HepG2 (cell line): Measurements from ENCODE around the gene TMEM87B. TPM values are rescaled to one million over a fixed set of nuclear protein-coding genes. Genes with fewer than 3 reads are reported as not detected.

Source experiments
- CBX5 ChIP-seq: sonication (generic); formaldehyde crosslinking; IDR thresholded peaks from 2 replicates; pipeline ENCODE4 v1.4.0; 2020; ENCODE audit warnings: missing genetic modification reagents, borderline replicate concordance
- ETV6 ChIP-seq: sonication (generic); formaldehyde crosslinking; conservative IDR thresholded peaks from 2 replicates; pipeline ENCODE4 v1.4.0; 2020; ENCODE audit warnings: missing genetic modification reagents
- GPN1 ChIP-seq: sonication (generic); formaldehyde crosslinking; IDR thresholded peaks from 2 replicates; pipeline ENCODE4 v1.5.1; 2020; ENCODE audit warnings: missing genetic modification reagents, borderline replicate concordance
- IRX3 ChIP-seq: sonication (generic); formaldehyde crosslinking; IDR thresholded peaks from 2 replicates; pipeline ENCODE4 v1.8.1; 2023; ENCODE audit warnings: mild to moderate bottlenecking, low read depth, missing genetic modification reagents, borderline replicate concordance
- KDM6A ChIP-seq: IDR thresholded peaks from 2 replicates; pipeline ENCODE4 v1.6.1; 2016; ENCODE audit warnings: low read depth
- KMT2A ChIP-seq: sonication (generic); formaldehyde crosslinking; IDR thresholded peaks from 2 replicates; pipeline ENCODE4 v1.4.0; 2020; ENCODE audit warnings: missing genetic modification reagents
- MXI1 ChIP-seq: IDR thresholded peaks from 3 replicates; pipeline ENCODE4 v1.6.1; 2012; ENCODE audit warnings: low read depth, low read length, inconsistent platforms, borderline replicate concordance
- PTBP1 ChIP-seq: fragments of 200-400 bp; formaldehyde crosslinking; IDR thresholded peaks from 2 replicates; pipeline ENCODE4 v1.6.1; 2018; ENCODE audit warnings: low read length, low read depth; ENCODE audit not compliant: poor library complexity, severe bottlenecking
- SP140L ChIP-seq: sonication (generic); formaldehyde crosslinking; IDR thresholded peaks from 2 replicates; pipeline ENCODE4 v1.4.0; 2020; ENCODE audit warnings: missing genetic modification reagents, borderline replicate concordance
- ZBTB21 ChIP-seq: sonication (generic); formaldehyde crosslinking; IDR thresholded peaks from 2 replicates; pipeline ENCODE4 v1.4.0; 2020; ENCODE audit warnings: missing genetic modification reagents
- ZNF10 ChIP-seq: sonication (generic); formaldehyde crosslinking; IDR thresholded peaks from 2 replicates; pipeline ENCODE4 v1.4.0; 2020; ENCODE audit warnings: mild to moderate bottlenecking, low read depth, missing genetic modification reagents, borderline replicate concordance
- ZNF207 ChIP-seq: fragments of 450-650 bp; IDR thresholded peaks from 2 replicates; pipeline ENCODE4 v1.6.1; 2016; ENCODE audit warnings: antibody characterized with exemption, borderline replicate concordance
- ZNF224 ChIP-seq: sonication (generic); formaldehyde crosslinking; IDR thresholded peaks from 2 replicates; pipeline ENCODE4 v1.5.0; 2020; ENCODE audit warnings: mild to moderate bottlenecking, missing genetic modification reagents
- ZNF343 ChIP-seq: sonication (generic); formaldehyde crosslinking; IDR thresholded peaks from 2 replicates; pipeline ENCODE4 v1.4.0; 2020; ENCODE audit warnings: mild to moderate bottlenecking, missing genetic modification reagents
- ZNF550 ChIP-seq: sonication (generic); formaldehyde crosslinking; IDR thresholded peaks from 2 replicates; pipeline ENCODE4 v1.4.0; 2020; ENCODE audit warnings: mild to moderate bottlenecking, missing genetic modification reagents, borderline replicate concordance
- ZNF558 ChIP-seq: sonication (generic); formaldehyde crosslinking; IDR thresholded peaks from 2 replicates; pipeline ENCODE4 v1.9.0; 2022; ENCODE audit warnings: mild to moderate bottlenecking, missing genetic modification reagents, borderline replicate concordance
- ZNF563 ChIP-seq: sonication (generic); formaldehyde crosslinking; IDR thresholded peaks from 2 replicates; pipeline ENCODE4 v1.8.0; 2022; ENCODE audit warnings: mild to moderate bottlenecking, moderate library complexity, missing genetic modification reagents
- polyA plus RNA-seq, 8 experiments: library from polyadenylated mRNA; depleted of rRNA in 3 of 8; stranded (reverse) in 7 of 8; unstranded in 1 of 8; fragments of >200 nt; fragmentation: Illumina TruSeq in 4 of 8; extraction: Trizol in 4 of 8; gene quantifications; 2 replicates each; pipeline versions ENCODE4 v1.2.1 to v1.2.3, GENCODE V29; 2011 to 2016; ENCODE audit warnings: low read depth in 4 of 8, missing spikeins in 1 of 8, mixed read lengths in 1 of 8; ENCODE audit not compliant: insufficient read depth in 1 of 8
- total RNA-seq, 5 experiments: library from RNA; depleted of rRNA; stranded (reverse); fragments of >200 nt; fragmentation: Illumina TruSeq; extraction: Trizol; gene quantifications; 2 replicates each; pipeline ENCODE4 v1.2.3, GENCODE V29; 2016; ENCODE audit warnings: low read depth in 1 of 5
- TF ChIP-seq, protein P1 (sequence below): sonication (generic); formaldehyde crosslinking; conservative IDR thresholded peaks from 2 replicates; pipeline ENCODE4 v1.4.0; 2020; ENCODE audit warnings: missing genetic modification reagents
- TF ChIP-seq, protein P2 (sequence below): sonication (generic); formaldehyde crosslinking; IDR thresholded peaks from 2 replicates; pipeline ENCODE4 v1.4.0; 2020; ENCODE audit warnings: missing genetic modification reagents
- TF ChIP-seq, protein P3 (sequence below): sonication (generic); formaldehyde crosslinking; IDR thresholded peaks from one replicate; pipeline ENCODE4 v1.5.1; 2020; ENCODE audit warnings: mild to moderate bottlenecking, missing genetic modification reagents; ENCODE audit errors: not compliant biosample characterization

Gene TMEM87B
- total and polyA plus RNA-seq, 2 of the 13 experiments (the other 11 are each of a cell fraction or from before 2014, with no cell fraction given), result 15.1 to 16.2 TPM

DNA sequence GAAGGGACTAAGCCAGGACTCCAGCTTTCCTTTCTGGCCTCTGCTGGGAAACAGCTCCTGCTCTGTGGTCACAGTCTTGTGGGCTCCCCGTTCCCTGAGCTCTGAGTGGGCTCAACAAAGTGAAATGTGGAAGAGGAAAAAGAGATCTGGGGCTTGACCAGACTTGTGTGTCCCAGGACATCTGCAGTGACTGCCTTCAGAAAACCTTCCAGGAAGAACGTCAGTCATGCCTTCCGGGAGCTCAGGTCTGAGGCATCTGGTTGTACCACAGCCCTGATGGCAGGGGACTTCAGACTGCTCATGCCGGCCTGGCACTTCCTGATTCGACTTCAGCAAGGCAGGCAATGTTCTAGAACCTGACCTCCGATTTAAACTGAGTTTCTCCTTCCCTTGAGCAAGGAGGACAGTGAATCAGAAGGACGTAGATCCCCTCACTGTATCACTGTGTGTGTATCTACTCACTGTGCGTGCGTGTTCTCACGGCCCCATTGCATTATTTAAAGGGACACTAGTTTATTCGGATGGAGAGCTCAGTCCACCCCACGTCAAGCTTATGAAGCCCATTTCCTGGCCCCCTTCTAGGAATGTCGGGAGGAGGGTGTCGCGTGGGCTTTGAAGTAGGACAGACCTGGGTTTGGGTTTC lies 82.6 kb downstream of the TMEM87B start (continued):
- TF ChIP-seq, protein P1, sequence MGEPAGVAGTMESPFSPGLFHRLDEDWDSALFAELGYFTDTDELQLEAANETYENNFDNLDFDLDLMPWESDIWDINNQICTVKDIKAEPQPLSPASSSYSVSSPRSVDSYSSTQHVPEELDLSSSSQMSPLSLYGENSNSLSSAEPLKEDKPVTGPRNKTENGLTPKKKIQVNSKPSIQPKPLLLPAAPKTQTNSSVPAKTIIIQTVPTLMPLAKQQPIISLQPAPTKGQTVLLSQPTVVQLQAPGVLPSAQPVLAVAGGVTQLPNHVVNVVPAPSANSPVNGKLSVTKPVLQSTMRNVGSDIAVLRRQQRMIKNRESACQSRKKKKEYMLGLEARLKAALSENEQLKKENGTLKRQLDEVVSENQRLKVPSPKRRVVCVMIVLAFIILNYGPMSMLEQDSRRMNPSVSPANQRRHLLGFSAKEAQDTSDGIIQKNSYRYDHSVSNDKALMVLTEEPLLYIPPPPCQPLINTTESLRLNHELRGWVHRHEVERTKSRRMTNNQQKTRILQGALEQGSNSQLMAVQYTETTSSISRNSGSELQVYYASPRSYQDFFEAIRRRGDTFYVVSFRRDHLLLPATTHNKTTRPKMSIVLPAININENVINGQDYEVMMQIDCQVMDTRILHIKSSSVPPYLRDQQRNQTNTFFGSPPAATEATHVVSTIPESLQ (CRISPR knock-in tag), result no peak
- TF ChIP-seq, protein P2, sequence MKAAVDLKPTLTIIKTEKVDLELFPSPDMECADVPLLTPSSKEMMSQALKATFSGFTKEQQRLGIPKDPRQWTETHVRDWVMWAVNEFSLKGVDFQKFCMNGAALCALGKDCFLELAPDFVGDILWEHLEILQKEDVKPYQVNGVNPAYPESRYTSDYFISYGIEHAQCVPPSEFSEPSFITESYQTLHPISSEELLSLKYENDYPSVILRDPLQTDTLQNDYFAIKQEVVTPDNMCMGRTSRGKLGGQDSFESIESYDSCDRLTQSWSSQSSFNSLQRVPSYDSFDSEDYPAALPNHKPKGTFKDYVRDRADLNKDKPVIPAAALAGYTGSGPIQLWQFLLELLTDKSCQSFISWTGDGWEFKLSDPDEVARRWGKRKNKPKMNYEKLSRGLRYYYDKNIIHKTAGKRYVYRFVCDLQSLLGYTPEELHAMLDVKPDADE (CRISPR knock-in tag), result no peak
- TF ChIP-seq IRX3 (CRISPR knock-in tag) (no peak), KMT2A (CRISPR knock-in tag) (no peak), ZNF550 (CRISPR knock-in tag) (no peak), ZNF343 (CRISPR knock-in tag) (no peak; the same call in 1 of the 2 replicates), ZNF10 (CRISPR knock-in tag) (no peak), PTBP1 (no peak), ZNF563 (CRISPR knock-in tag) (no peak), SP140L (CRISPR knock-in tag) (no peak), ZNF207 (no peak), MXI1 (no peak), ZNF224 (CRISPR knock-in tag) (no peak), GPN1 (CRISPR knock-in tag) (no peak), ZNF558 (CRISPR knock-in tag) (no peak), CBX5 (CRISPR knock-in tag) (no peak), KDM6A (no peak), ETV6 (CRISPR knock-in tag) (no peak), ZBTB21 (CRISPR knock-in tag) (no peak)
- TF ChIP-seq, protein P3, sequence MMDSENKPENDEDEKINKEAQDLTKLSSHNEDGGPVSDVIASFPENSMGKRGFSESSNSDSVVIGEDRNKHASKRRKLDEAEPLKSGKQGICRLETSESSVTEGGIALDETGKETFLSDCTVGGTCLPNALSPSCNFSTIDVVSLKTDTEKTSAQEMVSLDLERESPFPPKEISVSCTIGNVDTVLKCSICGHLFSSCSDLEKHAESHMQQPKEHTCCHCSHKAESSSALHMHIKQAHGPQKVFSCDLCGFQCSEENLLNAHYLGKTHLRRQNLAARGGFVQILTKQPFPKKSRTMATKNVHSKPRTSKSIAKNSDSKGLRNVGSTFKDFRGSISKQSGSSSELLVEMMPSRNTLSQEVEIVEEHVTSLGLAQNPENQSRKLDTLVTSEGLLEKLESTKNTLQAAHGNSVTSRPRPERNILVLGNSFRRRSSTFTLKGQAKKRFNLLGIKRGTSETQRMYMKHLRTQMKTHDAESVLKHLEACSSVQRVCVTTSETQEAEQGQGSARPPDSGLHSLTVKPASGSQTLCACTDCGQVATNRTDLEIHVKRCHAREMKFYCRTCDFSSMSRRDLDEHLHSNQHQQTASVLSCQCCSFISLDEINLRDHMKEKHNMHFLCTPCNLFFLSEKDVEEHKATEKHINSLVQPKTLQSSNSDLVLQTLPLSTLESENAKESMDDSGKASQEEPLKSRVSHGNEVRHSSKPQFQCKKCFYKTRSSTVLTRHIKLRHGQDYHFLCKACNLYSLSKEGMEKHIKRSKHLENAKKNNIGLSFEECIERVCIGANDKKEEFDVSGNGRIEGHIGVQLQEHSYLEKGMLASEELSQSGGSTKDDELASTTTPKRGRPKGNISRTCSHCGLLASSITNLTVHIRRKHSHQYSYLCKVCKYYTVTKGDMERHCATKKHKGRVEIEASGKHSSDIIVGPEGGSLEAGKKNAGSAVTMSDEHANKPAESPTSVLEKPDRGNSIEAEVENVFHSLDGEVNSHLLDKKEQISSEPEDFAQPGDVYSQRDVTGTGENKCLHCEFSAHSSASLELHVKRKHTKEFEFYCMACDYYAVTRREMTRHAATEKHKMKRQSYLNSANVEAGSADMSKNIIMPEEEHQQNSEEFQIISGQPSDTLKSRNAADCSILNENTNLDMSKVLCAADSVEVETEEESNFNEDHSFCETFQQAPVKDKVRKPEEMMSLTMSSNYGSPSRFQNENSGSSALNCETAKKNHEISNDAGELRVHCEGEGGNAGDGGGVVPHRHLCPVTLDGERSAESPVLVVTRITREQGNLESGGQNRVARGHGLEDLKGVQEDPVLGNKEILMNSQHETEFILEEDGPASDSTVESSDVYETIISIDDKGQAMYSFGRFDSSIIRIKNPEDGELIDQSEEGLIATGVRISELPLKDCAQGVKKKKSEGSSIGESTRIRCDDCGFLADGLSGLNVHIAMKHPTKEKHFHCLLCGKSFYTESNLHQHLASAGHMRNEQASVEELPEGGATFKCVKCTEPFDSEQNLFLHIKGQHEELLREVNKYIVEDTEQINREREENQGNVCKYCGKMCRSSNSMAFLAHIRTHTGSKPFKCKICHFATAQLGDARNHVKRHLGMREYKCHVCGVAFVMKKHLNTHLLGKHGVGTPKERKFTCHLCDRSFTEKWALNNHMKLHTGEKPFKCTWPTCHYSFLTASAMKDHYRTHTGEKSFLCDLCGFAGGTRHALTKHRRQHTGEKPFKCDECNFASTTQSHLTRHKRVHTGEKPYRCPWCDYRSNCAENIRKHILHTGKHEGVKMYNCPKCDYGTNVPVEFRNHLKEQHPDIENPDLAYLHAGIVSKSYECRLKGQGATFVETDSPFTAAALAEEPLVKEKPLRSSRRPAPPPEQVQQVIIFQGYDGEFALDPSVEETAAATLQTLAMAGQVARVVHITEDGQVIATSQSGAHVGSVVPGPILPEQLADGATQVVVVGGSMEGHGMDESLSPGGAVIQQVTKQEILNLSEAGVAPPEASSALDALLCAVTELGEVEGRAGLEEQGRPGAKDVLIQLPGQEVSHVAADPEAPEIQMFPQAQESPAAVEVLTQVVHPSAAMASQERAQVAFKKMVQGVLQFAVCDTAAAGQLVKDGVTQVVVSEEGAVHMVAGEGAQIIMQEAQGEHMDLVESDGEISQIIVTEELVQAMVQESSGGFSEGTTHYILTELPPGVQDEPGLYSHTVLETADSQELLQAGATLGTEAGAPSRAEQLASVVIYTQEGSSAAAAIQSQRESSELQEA (CRISPR knock-in tag), result no peak
